ENCODE data around the gene RAB11FIP4. TPM values are rescaled to one million over a fixed set of nuclear protein-coding genes. Genes with fewer than 3 reads are reported as not detected.

Gene RAB11FIP4
- total RNA-seq, 1 experiment from 2014 or later = 54.9 TPM

DNA sequence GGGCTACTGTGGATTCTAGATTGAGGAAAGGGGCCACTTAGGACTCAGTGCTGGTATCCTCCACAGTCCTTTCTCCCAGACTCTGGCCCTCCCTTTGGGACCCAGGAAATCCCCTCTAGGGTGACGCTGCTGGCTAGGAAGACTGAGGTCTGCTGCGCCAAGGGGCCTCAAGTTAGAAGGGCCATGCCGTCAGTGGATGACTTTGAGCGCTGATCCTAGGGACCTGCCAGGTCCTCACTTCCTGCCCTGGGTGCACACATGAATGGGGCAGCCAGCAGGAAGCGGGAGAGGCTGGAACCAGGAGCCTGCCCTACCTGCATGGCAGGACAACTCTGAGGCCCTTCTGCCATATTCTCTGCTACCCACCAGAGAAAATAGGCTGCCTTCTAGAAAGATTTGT, 145.0 kb downstream of the RAB11FIP4 start (continued):
- TF ChIP-seq, protein P1, sequence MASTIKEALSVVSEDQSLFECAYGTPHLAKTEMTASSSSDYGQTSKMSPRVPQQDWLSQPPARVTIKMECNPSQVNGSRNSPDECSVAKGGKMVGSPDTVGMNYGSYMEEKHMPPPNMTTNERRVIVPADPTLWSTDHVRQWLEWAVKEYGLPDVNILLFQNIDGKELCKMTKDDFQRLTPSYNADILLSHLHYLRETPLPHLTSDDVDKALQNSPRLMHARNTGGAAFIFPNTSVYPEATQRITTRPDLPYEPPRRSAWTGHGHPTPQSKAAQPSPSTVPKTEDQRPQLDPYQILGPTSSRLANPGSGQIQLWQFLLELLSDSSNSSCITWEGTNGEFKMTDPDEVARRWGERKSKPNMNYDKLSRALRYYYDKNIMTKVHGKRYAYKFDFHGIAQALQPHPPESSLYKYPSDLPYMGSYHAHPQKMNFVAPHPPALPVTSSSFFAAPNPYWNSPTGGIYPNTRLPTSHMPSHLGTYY (CRISPR knock-in tag; IDR thresholded peaks at IDR 0.05) = no peak
- TF ChIP-seq JUN (CRISPR knock-in tag; IDR thresholded peaks at IDR 0.05) (no peak), CREB1 (CRISPR knock-in tag; IDR thresholded peaks at IDR 0.05) (no peak), ZNF396 (CRISPR knock-in tag; IDR thresholded peaks at IDR 0.05; ENCODE audit: borderline replicate concordance) (no peak), CBFB (CRISPR knock-in tag; IDR thresholded peaks at IDR 0.05; ENCODE audit: low read depth) (no peak), SMAD3 (CRISPR knock-in tag; IDR thresholded peaks at IDR 0.05; ENCODE audit: borderline replicate concordance) (no peak), RELA (CRISPR knock-in tag; IDR thresholded peaks at IDR 0.05; ENCODE audit: borderline replicate concordance) (no peak), TEAD1 (CRISPR knock-in tag; IDR thresholded peaks at IDR 0.05) (no peak), NR1H2 (CRISPR knock-in tag; IDR thresholded peaks at IDR 0.05) (no peak)

- Mint-ChIP-seq H3K9me3 (no peaks in the 10 kb centered on the region), H3K4me1 (peaks cover 3% of the 10 kb centered on the region; the same call in 1 of the 2 replicates), H3K4me3 (no peak overlapping the region), H3K27me3 (ENCODE audit: low read depth) (no peaks in the 10 kb centered on the region), H3K27ac (no peak overlapping the region), H3K36me3 (no peaks in the 10 kb centered on the region)
- POLR2A ChIA-PET = no interaction called here
- CTCF ChIA-PET = interaction anchor here (1.1 to 1.9 kb wide), 2 partner anchors 100 to 305 kb away, joined by 4 to 5 read pairs; no protein-coding TSS in a partner anchor
- ATAC-seq (no peak), DNase-seq (ENCODE audit: low spot score) (no peak)
- TF ChIP-seq, protein P1 (CRISPR knock-in tag; IDR thresholded peaks at IDR 0.05) = no peak
- TF ChIP-seq GTF2I (CRISPR knock-in tag; conservative IDR thresholded peaks at IDR 0.05) (no peak), ZNF138 (CRISPR knock-in tag; conservative IDR thresholded peaks at IDR 0.05) (no peak), SP1 (CRISPR knock-in tag; conservative IDR thresholded peaks at IDR 0.05) (no peak), ZMAT4 (CRISPR knock-in tag; IDR thresholded peaks at IDR 0.05) (no peak), PRDM15 (CRISPR knock-in tag; IDR thresholded peaks at IDR 0.05) (no peak), KAT7 (CRISPR knock-in tag; IDR thresholded peaks at IDR 0.05; ENCODE audit: borderline replicate concordance) (no peak), ZNF396 (CRISPR knock-in tag; IDR thresholded peaks at IDR 0.05; ENCODE audit: borderline replicate concordance) (no peak), MXD4 (CRISPR knock-in tag; IDR thresholded peaks at IDR 0.05; ENCODE audit: borderline replicate concordance) (no peak), ZNF263 (CRISPR knock-in tag; IDR thresholded peaks at IDR 0.05; ENCODE audit: low read depth) (no peak), FOXK1 (CRISPR knock-in tag; IDR thresholded peaks at IDR 0.05) (no peak), NFATC4 (CRISPR knock-in tag; IDR thresholded peaks at IDR 0.05) (no peak), ZNF121 (CRISPR knock-in tag; IDR thresholded peaks at IDR 0.05) (no peak), ZBTB21 (CRISPR knock-in tag; IDR thresholded peaks at IDR 0.05; ENCODE audit: borderline replicate concordance) (no peak), EMX1 (CRISPR knock-in tag; IDR thresholded peaks at IDR 0.05) (no peak)
- TF ChIP-seq, protein P2, sequence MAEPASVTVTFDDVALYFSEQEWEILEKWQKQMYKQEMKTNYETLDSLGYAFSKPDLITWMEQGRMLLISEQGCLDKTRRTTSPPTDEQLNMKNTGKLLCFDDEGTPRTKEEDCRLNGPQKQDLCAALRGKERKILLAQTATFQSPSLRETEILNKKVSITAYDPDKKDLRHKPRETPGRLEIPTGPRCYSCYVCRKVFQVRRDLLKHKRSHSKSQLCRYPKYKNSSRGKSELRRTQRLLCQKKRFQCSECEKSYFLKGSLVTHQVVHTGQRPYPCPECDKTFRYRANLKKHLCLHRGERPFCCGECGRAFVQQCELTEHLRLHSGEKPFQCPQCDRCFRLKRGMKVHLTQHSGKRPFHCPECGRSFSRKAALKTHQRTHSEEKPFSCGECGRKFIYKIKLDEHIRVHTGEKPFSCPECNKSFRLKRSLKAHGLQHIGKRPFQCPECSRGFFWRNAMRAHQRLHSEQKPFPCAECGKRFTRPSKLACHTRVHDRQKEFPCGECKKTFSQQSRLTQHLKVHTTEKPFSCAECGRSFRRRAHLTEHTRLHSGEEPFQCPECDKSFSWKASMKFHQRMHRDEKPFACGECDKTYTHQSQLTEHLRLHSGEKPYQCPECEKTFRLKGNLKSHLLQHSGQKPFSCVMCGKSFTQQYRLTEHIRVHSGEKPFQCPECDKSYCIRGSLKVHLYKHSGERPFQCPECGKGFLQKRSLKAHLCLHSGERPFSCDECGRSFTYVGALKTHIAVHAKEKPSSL (CRISPR knock-in tag; conservative IDR thresholded peaks at IDR 0.05) = no peak
- TF ChIP-seq, protein P3, sequence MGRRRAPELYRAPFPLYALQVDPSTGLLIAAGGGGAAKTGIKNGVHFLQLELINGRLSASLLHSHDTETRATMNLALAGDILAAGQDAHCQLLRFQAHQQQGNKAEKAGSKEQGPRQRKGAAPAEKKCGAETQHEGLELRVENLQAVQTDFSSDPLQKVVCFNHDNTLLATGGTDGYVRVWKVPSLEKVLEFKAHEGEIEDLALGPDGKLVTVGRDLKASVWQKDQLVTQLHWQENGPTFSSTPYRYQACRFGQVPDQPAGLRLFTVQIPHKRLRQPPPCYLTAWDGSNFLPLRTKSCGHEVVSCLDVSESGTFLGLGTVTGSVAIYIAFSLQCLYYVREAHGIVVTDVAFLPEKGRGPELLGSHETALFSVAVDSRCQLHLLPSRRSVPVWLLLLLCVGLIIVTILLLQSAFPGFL (CRISPR knock-in tag; IDR thresholded peaks at IDR 0.05; ENCODE audit: borderline replicate concordance) = no peak
Observed at GRCh38 chr17:31537565-31538011, 146.1 kb downstream of the RAB11FIP4 start.

Measured in WTC11 (cell line).